Astrocyte of the cerebellum (primary cell): Measurements from ENCODE around the gene RELT.

Experiments
- DNase-seq: peaks from one replicate; pipeline ENCODE4 v3.0.0-alpha.2; 2011; ENCODE audit warnings: low read depth
- H3K4me3 ChIP-seq: 2 replicates; pipeline ENCODE4 v1.5.1; 2011; ENCODE audit warnings: mild to moderate bottlenecking, low read depth, low read length, moderate library complexity
- CTCF ChIP-seq: IDR thresholded peaks from 2 replicates; pipeline ENCODE4 v1.5.1; 2012; ENCODE audit warnings: low read length, low read depth, moderate library complexity, mild to moderate bottlenecking; ENCODE audit errors: missing control alignments
- in situ Hi-C: cut with HindIII; loops from 2 replicates; pipeline ENCODE4 v1.10.0; 2017; ENCODE audit warnings: low sequenced_read_pairs

Gene RELT

GRCh38 chr11:73361953-73362776 is 14.0 kb upstream of the RELT start:
- TF ChIP-seq CTCF: no peak
- in situ Hi-C loops: no loop called here
- no peak for DNase-seq
- H3K4me3 ChIP-seq: no peak overlapping the region

- in situ Hi-C loops: no loop called here
- H3K4me3 ChIP-seq: no peak overlapping the region
- no peak for DNase-seq
- TF ChIP-seq CTCF: no peak
Observed at GRCh38 chr11:73363147-73363546, 13.1 kb upstream of the RELT start.

GRCh38 chr11:73365352-73366264 is 10.6 kb upstream of the RELT start:
- H3K4me3 ChIP-seq: no peak overlapping the region
- no peak for TF ChIP-seq CTCF
- no peak for DNase-seq

GRCh38 chr11:73366265-73366610 is 10.0 kb upstream of the RELT start:
- in situ Hi-C loops: no loop called here
- no peak for DNase-seq
- no peak for TF ChIP-seq CTCF
- H3K4me3 ChIP-seq: no peak overlapping the region

More at GRCh38 chr11:73365352-73366264, 10.6 kb upstream of the RELT start:
- in situ Hi-C loops: no loop called here

- no peak for DNase-seq
- no peak for TF ChIP-seq CTCF
- in situ Hi-C loops: no loop called here
- no peak overlapping the region for H3K4me3 ChIP-seq
Observed at GRCh38 chr11:73366953-73367352, 9.2 kb upstream of the RELT start.

- H3K4me3 ChIP-seq: no peak overlapping the region
- no peak for DNase-seq
- TF ChIP-seq CTCF: no peak
- in situ Hi-C loops: no loop called here
Observed at GRCh38 chr11:73367482-73368024, 8.6 kb upstream of the RELT start.
